ENCODE measurements around the gene SDSL. TPM values are rescaled to one million over a fixed set of nuclear protein-coding genes. Genes with fewer than 3 reads are reported as not detected.

Gene SDSL
- total and polyA plus RNA-seq, 2 of the 13 experiments (the other 11 are each of a cell fraction or from before 2014, with no cell fraction given) = 1.2 to 1.7 TPM

GRCh38 chr12:113418213-113418879 is 3.8 kb upstream of the SDSL start (continued):
- TF ChIP-seq ZNF414 (CRISPR knock-in tag; IDR thresholded peaks at IDR 0.05) (no peak), THRA (CRISPR knock-in tag; IDR thresholded peaks at IDR 0.05; ENCODE audit: borderline replicate concordance) (peak; percentile 35; the same call in 1 of the 2 replicates), NR2C2 (CRISPR knock-in tag; IDR thresholded peaks at IDR 0.05; ENCODE audit: borderline replicate concordance) (peak; percentile 82), DR1 (CRISPR knock-in tag; IDR thresholded peaks at IDR 0.05) (no peak), ELK4 (CRISPR knock-in tag; IDR thresholded peaks at IDR 0.05; ENCODE audit: borderline replicate concordance) (no peak), ZNF644 (CRISPR knock-in tag; IDR thresholded peaks at IDR 0.05; ENCODE audit: low read depth) (no peak), KIAA2018 (CRISPR knock-in tag; IDR thresholded peaks at IDR 0.05; ENCODE audit: borderline replicate concordance) (no peak), ZNF136 (CRISPR knock-in tag; IDR thresholded peaks at IDR 0.05; ENCODE audit: low read depth) (no peak), ZSCAN29 (CRISPR knock-in tag; conservative IDR thresholded peaks at IDR 0.05) (no peak), TSC22D2 (CRISPR knock-in tag; IDR thresholded peaks at IDR 0.05; ENCODE audit: borderline replicate concordance) (no peak), TCF7 (IDR thresholded peaks at IDR 0.05; ENCODE audit: low read depth) (no peak), KMT2B (CRISPR knock-in tag; IDR thresholded peaks at IDR 0.05) (no peak), ZNF546 (CRISPR knock-in tag; conservative IDR thresholded peaks at IDR 0.05) (no peak), SSRP1 (CRISPR knock-in tag; IDR thresholded peaks at IDR 0.05) (no peak; the same call in 1 of the 2 replicates), CENPBD1 (CRISPR knock-in tag; IDR thresholded peaks at IDR 0.05; ENCODE audit: borderline replicate concordance, low read depth) (no peak), ZNF552 (CRISPR knock-in tag; IDR thresholded peaks at IDR 0.05; ENCODE audit: borderline replicate concordance) (no peak)
